IMR-90 (cell line): Measurements from ENCODE around the gene SLC6A9.

ENCODE experiments used
- CEBPB ChIP-seq: IDR thresholded peaks from 2 replicates; pipeline ENCODE4 v1.6.1; 2012; ENCODE audit warnings: low read depth, low read length, improper control_type of control experiment
- CTCF ChIP-seq: conservative IDR thresholded peaks from 2 replicates; pipeline ENCODE4 v1.5.1; 2012; ENCODE audit warnings: mild to moderate bottlenecking, low read depth, low read length, improper control_type of control experiment
- FOS ChIP-seq: fragments of 150-350 bp; IDR thresholded peaks from 2 replicates; pipeline ENCODE4 v1.6.1; 2016; ENCODE audit warnings: low read depth, low read length
- MAFK ChIP-seq: IDR thresholded peaks from 2 replicates; pipeline ENCODE4 v1.6.1; 2012; ENCODE audit warnings: low read depth, low read length, improper control_type of control experiment
- MAZ ChIP-seq: IDR thresholded peaks from 2 replicates; pipeline ENCODE4 v1.6.1; 2012; ENCODE audit warnings: low read depth, mild to moderate bottlenecking, low read length, improper control_type of control experiment, moderate library complexity, borderline replicate concordance
- TF ChIP-seq, protein P1 (sequence below): fragments of 150-350 bp; IDR thresholded peaks from 2 replicates; pipeline ENCODE4 v1.6.1; 2017; ENCODE audit warnings: mild to moderate bottlenecking, antibody characterized with exemption, low read length, low read depth

DNA sequence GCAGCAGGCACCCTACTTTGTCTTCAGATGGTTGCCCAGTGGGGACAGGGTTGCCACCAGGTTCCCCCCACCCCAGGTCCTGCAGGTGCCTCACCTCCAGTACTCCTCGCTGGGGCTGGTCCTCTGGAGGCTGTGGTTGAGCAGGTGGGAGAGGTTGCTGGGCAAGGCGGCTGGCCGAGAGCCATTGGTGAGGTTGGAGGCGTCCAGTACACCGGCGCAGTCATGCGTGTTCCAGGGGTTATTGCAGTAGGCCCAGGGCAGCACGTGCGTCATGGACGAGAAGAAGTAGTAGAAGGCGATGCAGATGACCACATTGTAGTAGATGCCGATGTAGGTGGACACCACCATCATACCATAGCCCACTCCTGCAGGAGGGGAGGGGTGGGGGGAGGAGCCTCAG is 23.0 kb downstream of the SLC6A9 start:
- TF ChIP-seq CTCF (no peak), MAZ (no peak), CEBPB (no peak), MAFK (no peak), FOS (no peak)
- TF ChIP-seq, protein P1, sequence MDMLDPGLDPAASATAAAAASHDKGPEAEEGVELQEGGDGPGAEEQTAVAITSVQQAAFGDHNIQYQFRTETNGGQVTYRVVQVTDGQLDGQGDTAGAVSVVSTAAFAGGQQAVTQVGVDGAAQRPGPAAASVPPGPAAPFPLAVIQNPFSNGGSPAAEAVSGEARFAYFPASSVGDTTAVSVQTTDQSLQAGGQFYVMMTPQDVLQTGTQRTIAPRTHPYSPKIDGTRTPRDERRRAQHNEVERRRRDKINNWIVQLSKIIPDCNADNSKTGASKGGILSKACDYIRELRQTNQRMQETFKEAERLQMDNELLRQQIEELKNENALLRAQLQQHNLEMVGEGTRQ = no peak
